Cardiac fibroblast (primary cell): ENCODE data around the gene TMEM52B.

Source experiments
- DNase-seq, 2 donors: peaks; one replicate each; pipeline versions ENCODE4 v3.0.0 to v3.0.0-alpha.2; 2010; ENCODE audit warnings: low read depth in 2 of 2
- H3K4me3 ChIP-seq, 2 donors: replicated peaks in 1 of 2; 1 replicate in 1 of 2; 2 replicates in 1 of 2; pipeline ENCODE4 v1.5.1; 2011; ENCODE audit warnings: low read depth in 2 of 2, low read length in 2 of 2, mild to moderate bottlenecking in 2 of 2, moderate library complexity in 1 of 2
- TF ChIP-seq, protein P1 (sequence below): IDR thresholded peaks from one replicate; pipeline ENCODE4 v1.5.1; 2011; ENCODE audit warnings: low read depth, mild to moderate bottlenecking, low read length, inconsistent platforms

TMEM52B gene

DNA sequence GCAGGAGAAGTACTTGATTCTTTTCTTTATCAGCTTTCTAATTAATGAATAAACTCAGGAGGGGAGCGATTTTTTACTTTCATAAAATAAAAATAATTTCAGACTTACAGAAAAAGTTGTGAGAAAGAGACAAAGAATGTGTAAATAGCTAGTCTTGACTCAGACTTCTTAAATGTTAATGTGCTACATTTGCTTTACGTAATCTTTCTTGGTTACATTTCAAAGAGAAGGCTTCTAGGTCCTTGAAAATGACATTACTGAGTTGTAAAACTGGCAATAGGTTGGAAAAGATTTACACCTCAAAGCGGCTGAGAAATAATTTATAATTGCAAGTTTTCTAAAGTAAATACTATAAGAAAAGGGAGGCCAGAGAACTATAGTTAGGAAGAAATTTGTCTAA, 62.5 kb downstream of the TMEM52B start:
- no peak for DNase-seq
- TF ChIP-seq, protein P1, sequence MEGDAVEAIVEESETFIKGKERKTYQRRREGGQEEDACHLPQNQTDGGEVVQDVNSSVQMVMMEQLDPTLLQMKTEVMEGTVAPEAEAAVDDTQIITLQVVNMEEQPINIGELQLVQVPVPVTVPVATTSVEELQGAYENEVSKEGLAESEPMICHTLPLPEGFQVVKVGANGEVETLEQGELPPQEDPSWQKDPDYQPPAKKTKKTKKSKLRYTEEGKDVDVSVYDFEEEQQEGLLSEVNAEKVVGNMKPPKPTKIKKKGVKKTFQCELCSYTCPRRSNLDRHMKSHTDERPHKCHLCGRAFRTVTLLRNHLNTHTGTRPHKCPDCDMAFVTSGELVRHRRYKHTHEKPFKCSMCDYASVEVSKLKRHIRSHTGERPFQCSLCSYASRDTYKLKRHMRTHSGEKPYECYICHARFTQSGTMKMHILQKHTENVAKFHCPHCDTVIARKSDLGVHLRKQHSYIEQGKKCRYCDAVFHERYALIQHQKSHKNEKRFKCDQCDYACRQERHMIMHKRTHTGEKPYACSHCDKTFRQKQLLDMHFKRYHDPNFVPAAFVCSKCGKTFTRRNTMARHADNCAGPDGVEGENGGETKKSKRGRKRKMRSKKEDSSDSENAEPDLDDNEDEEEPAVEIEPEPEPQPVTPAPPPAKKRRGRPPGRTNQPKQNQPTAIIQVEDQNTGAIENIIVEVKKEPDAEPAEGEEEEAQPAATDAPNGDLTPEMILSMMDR, result no peak
- H3K4me3 ChIP-seq, result no peak overlapping the region
